ENCODE results near the gene PROB1.
"Not testable (repeated sequence)": the region's sequence is repeated elsewhere in the genome, so short reads cannot be mapped to it uniquely, and the experiment has no call there.

PROB1 gene

GRCh38 chr5:139391570-139392323, 3.2 kb downstream of the PROB1 start:
- DNase-seq, result no peak

GRCh38 chr5:139390639-139391569, 4.0 kb downstream of the PROB1 start:
- no peak for DNase-seq

- DNase-seq, result no peak
These were observed 4.9 kb downstream of the PROB1 start, which contains the start of gene MZB1 for GRCh38 chr5:139389701-139390638. MZB1 (minus strand) TSS chr5:139389913; CDS start chr5:139389856, 57 bp downstream.

- no peak for DNase-seq
These were observed 6.6 kb downstream of the PROB1 start for GRCh38 chr5:139388198-139388821.

GRCh38 chr5:139387611-139388197, 7.2 kb downstream of the PROB1 start:
- no peak for DNase-seq

GRCh38 chr5:139386956-139387355, 7.9 kb downstream of the PROB1 start:
- DNase-seq, result not testable (repeated sequence)

GRCh38 chr5:139386050-139386438, 8.9 kb downstream of the PROB1 start:
- DNase-seq, result no peak

GRCh38 chr5:139385061-139386049, 9.5 kb downstream of the PROB1 start:
- no peak for DNase-seq

GRCh38 chr5:139384591-139385051, 10.3 kb downstream of the PROB1 start:
- no peak for DNase-seq

- DNase-seq, result no peak
These were observed 10.8 kb downstream of the PROB1 start for GRCh38 chr5:139383993-139384590.

- DNase-seq, result no peak
These were observed 11.5 kb downstream of the PROB1 start, which contains the start of gene SLC23A1 for GRCh38 chr5:139383275-139383992. SLC23A1 (minus strand) TSS chr5:139383297; CDS start chr5:139383253, 44 bp downstream.

- no peak for DNase-seq
These were observed 12.1 kb downstream of the PROB1 start for GRCh38 chr5:139382807-139383206.

- DNase-seq, result no peak
These were observed 12.8 kb downstream of the PROB1 start for GRCh38 chr5:139381837-139382761.

- no peak for DNase-seq
These were observed 15.1 kb downstream of the PROB1 start for GRCh38 chr5:139379626-139380449.

GRCh38 chr5:139378941-139379361, 16.0 kb downstream of the PROB1 start:
- DNase-seq, result no peak

GRCh38 chr5:139378101-139378825, 16.6 kb downstream of the PROB1 start:
- DNase-seq, result no peak
